ENCODE results near the gene PRIM1. TPM values are rescaled to one million over a fixed set of nuclear protein-coding genes. Genes with fewer than 3 reads are reported as not detected.

Gene PRIM1
- total and polyA plus RNA-seq, 2 of the 13 experiments (the other 11 are each of a cell fraction or from before 2014, with no cell fraction given) = 30.0 to 47.3 TPM

DNA sequence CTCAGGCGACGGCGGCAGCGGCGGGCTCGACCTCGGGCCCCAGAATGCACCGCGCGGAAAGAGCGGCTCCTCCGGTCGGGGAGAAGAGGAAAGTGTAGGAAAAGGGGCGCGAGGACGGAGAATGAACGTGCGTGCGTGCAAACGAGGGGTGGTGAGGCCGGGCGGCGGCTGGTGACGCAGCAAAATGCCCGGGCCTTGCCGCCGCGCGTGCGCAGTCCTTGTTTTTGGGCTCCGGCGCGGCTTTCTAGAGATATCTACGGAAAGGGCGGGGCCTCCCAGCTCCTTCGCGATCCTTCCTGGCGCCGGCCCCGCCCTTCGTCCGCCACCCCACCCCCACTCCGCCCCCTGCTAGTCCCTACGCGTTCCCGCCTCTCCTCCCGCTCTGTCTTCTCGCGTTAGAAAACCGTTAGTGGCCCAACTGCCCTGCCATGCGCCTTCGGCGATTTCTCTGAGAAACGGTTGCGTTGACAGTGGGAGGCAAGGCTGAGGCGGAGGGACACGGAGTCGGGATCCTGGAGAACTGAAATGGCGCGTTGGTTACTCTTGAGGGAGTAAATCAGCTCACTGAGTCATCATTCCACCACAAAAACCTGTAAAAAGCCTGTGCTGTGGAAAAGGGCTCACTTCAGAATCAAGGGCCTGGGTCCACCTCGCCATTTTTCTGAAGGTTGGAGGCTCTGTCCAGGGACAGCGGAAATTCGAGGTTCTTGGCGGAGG lies 63.8 kb downstream of the PRIM1 start, which contains the start of gene PTGES3 (continued):
- TF ChIP-seq ZNF883 (CRISPR knock-in tag; IDR thresholded peaks at IDR 0.05; ENCODE audit: not compliant biosample characterization) (peak; percentile 82), ZNF552 (CRISPR knock-in tag; IDR thresholded peaks at IDR 0.05; ENCODE audit: borderline replicate concordance) (peak; percentile 79), ZNF124 (CRISPR knock-in tag; IDR thresholded peaks at IDR 0.05) (peak; percentile 94), MED13 (CRISPR knock-in tag; IDR thresholded peaks at IDR 0.05) (0 out of 2 replicates have a peak, but pooled peaks have one; percentile 75), KLF6 (CRISPR knock-in tag; IDR thresholded peaks at IDR 0.05) (peak; percentile 99), ZNF569 (CRISPR knock-in tag; IDR thresholded peaks at IDR 0.05; ENCODE audit: borderline replicate concordance) (peak; percentile 90; the same call in 1 of the 2 replicates), ZNF232 (CRISPR knock-in tag; IDR thresholded peaks at IDR 0.05; ENCODE audit: borderline replicate concordance) (peak; percentile 94; the same call in 1 of the 2 replicates), TAF1 (CRISPR knock-in tag; IDR thresholded peaks at IDR 0.05) (peak; percentile 88), MBNL3 (CRISPR knock-in tag; conservative IDR thresholded peaks at IDR 0.05) (no peak), ZNF335 (CRISPR knock-in tag; IDR thresholded peaks at IDR 0.05) (peak; percentile 74; the same call in 1 of the 2 replicates), RARG (CRISPR knock-in tag; IDR thresholded peaks at IDR 0.05; ENCODE audit: low read depth) (no peak), SIN3A (IDR thresholded peaks at IDR 0.05; ENCODE audit: borderline replicate concordance, low read depth, low read length) (peak; percentile 73; the same call in 1 of the 2 replicates), ZNF788 (CRISPR knock-in tag; IDR thresholded peaks at IDR 0.05; ENCODE audit: borderline replicate concordance) (peak; percentile 77; the same call in 1 of the 2 replicates), ZNF674 (CRISPR knock-in tag; IDR thresholded peaks at IDR 0.05; ENCODE audit: low read depth) (peak; percentile 39; the same call in 1 of the 2 replicates), ZC3H13 (CRISPR knock-in tag; IDR thresholded peaks at IDR 0.05) (peak; percentile 94), GTF3A (CRISPR knock-in tag; conservative IDR thresholded peaks at IDR 0.05) (no peak), JDP2 (CRISPR knock-in tag; IDR thresholded peaks at IDR 0.05; ENCODE audit: borderline replicate concordance) (no peak)
- TF ChIP-seq, protein P1, sequence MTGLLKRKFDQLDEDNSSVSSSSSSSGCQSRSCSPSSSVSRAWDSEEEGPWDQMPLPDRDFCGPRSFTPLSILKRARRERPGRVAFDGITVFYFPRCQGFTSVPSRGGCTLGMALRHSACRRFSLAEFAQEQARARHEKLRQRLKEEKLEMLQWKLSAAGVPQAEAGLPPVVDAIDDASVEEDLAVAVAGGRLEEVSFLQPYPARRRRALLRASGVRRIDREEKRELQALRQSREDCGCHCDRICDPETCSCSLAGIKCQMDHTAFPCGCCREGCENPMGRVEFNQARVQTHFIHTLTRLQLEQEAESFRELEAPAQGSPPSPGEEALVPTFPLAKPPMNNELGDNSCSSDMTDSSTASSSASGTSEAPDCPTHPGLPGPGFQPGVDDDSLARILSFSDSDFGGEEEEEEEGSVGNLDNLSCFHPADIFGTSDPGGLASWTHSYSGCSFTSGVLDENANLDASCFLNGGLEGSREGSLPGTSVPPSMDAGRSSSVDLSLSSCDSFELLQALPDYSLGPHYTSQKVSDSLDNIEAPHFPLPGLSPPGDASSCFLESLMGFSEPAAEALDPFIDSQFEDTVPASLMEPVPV (CRISPR knock-in tag; IDR thresholded peaks at IDR 0.05) = peak; percentile 95
- TF ChIP-seq, protein P2, sequence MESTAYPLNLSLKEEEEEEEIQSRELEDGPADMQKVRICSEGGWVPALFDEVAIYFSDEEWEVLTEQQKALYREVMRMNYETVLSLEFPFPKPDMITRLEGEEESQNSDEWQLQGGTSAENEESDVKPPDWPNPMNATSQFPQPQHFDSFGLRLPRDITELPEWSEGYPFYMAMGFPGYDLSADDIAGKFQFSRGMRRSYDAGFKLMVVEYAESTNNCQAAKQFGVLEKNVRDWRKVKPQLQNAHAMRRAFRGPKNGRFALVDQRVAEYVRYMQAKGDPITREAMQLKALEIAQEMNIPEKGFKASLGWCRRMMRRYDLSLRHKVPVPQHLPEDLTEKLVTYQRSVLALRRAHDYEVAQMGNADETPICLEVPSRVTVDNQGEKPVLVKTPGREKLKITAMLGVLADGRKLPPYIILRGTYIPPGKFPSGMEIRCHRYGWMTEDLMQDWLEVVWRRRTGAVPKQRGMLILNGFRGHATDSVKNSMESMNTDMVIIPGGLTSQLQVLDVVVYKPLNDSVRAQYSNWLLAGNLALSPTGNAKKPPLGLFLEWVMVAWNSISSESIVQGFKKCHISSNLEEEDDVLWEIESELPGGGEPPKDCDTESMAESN (CRISPR knock-in tag; conservative IDR thresholded peaks at IDR 0.05) = peak; percentile 73
- TF ChIP-seq, protein P3, sequence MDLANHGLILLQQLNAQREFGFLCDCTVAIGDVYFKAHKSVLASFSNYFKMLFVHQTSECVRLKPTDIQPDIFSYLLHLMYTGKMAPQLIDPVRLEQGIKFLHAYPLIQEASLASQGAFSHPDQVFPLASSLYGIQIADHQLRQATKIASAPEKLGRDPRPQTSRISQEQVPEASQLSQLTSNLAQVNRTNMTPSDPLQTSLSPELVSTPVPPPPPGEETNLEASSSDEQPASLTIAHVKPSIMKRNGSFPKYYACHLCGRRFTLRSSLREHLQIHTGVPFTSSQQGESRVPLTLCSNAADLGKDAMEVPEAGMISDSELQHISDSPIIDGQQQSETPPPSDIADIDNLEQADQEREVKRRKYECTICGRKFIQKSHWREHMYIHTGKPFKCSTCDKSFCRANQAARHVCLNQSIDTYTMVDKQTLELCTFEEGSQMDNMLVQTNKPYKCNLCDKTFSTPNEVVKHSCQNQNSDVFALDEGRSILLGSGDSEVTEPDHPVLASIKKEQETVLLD (CRISPR knock-in tag; IDR thresholded peaks at IDR 0.05; ENCODE audit: low read depth) = peak; percentile 88
- TF ChIP-seq, protein P4, sequence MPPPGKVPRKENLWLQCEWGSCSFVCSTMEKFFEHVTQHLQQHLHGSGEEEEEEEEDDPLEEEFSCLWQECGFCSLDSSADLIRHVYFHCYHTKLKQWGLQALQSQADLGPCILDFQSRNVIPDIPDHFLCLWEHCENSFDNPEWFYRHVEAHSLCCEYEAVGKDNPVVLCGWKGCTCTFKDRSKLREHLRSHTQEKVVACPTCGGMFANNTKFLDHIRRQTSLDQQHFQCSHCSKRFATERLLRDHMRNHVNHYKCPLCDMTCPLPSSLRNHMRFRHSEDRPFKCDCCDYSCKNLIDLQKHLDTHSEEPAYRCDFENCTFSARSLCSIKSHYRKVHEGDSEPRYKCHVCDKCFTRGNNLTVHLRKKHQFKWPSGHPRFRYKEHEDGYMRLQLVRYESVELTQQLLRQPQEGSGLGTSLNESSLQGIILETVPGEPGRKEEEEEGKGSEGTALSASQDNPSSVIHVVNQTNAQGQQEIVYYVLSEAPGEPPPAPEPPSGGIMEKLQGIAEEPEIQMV (CRISPR knock-in tag; IDR thresholded peaks at IDR 0.05; ENCODE audit: low read depth) = peak; percentile 81; the same call in 1 of the 2 replicates
- TF ChIP-seq, protein P5, sequence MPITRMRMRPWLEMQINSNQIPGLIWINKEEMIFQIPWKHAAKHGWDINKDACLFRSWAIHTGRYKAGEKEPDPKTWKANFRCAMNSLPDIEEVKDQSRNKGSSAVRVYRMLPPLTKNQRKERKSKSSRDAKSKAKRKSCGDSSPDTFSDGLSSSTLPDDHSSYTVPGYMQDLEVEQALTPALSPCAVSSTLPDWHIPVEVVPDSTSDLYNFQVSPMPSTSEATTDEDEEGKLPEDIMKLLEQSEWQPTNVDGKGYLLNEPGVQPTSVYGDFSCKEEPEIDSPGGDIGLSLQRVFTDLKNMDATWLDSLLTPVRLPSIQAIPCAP (CRISPR knock-in tag; IDR thresholded peaks at IDR 0.05; ENCODE audit: low read depth) = no peak
